Lung (tissue), 12 donors: ENCODE results near the gene DEDD2. TPM values are rescaled to one million over a fixed set of nuclear protein-coding genes. Genes with fewer than 3 reads are reported as not detected.
A peak's percentile ranks its signal among the peaks of the same experiment; 100 is the strongest.

Experiments
- ATAC-seq: fragments of 200-7000 bp; cut with Tn5 transposase; one replicate; pipeline ENCODE4 v1.9.1; 2020; ENCODE audit warnings: moderate number of reproducible peaks; ENCODE audit not compliant: insufficient read depth, low FRiP score
- DNase-seq, 3 donors: peaks; one replicate each; pipeline ENCODE4 v3.0.0-alpha.2; 2013 to 2017
- H3K27ac ChIP-seq, 2 donors: one replicate each; pipeline ENCODE4 v1.5.1; 2013; ENCODE audit warnings: mild to moderate bottlenecking in 2 of 2, moderate library complexity in 2 of 2, control low read depth in 1 of 2, inconsistent platforms in 1 of 2, low read depth in 1 of 2, low read length in 1 of 2
- H3K27me3 ChIP-seq, 3 donors: one replicate each; pipeline ENCODE4 v1.5.1; 2013; ENCODE audit warnings: low read length in 2 of 3; ENCODE audit not compliant: control insufficient read depth in 3 of 3, insufficient read depth in 3 of 3
- H3K36me3 ChIP-seq, 4 donors: one replicate each; pipeline ENCODE4 v1.5.1; 2013; ENCODE audit warnings: low read length in 4 of 4, mild to moderate bottlenecking in 1 of 4, moderate library complexity in 1 of 4; ENCODE audit not compliant: control insufficient read depth in 4 of 4, insufficient read depth in 4 of 4
- H3K4me1 ChIP-seq, 5 donors: one replicate each; pipeline ENCODE4 v1.5.1; 2013; ENCODE audit warnings: low read length in 5 of 5, mild to moderate bottlenecking in 2 of 5, moderate library complexity in 1 of 5; ENCODE audit not compliant: control insufficient read depth in 5 of 5, insufficient read depth in 5 of 5
- H3K4me3 ChIP-seq: one replicate; pipeline ENCODE4 v1.5.1; 2013; ENCODE audit warnings: mild to moderate bottlenecking, control low read depth, moderate library complexity
- H3K9ac ChIP-seq, 2 donors: one replicate each; pipeline ENCODE4 v1.5.1; 2013; ENCODE audit warnings: low read length in 2 of 2, control low read depth in 1 of 2; ENCODE audit not compliant: insufficient read depth in 1 of 2
- H3K9me3 ChIP-seq, 4 donors: one replicate each; pipeline ENCODE4 v1.5.1; 2013; ENCODE audit warnings: low read length in 3 of 4, mild to moderate bottlenecking in 1 of 4, moderate library complexity in 1 of 4; ENCODE audit not compliant: control insufficient read depth in 4 of 4, insufficient read depth in 3 of 4
- WGBS, 2 donors: extraction: QIAGEN DNeasy Blood & Tissue Kit; methylation state at CpG; one replicate each; pipeline ENCODE4 v1.1.7; 2013; 5-methylcytosine and 5-hydroxymethylcytosine counted together
- polyA plus RNA-seq, 2 donors: library from polyadenylated mRNA; stranded (reverse); fragments of 200-250 nt; gene quantifications; one replicate each; pipeline ENCODE4 v1.2.1, GENCODE V29; 2013
- total RNA-seq, 2 donors: library from RNA; depleted of rRNA in 1 of 2; stranded (reverse); fragments of >200 nt in 1 of 2; gene quantifications; one replicate each; pipeline ENCODE4 v1.2.1, GENCODE V29; 2014 to 2021
- TF ChIP-seq, protein P1 (sequence below): IDR thresholded peaks from 2 replicates; pipeline ENCODE4 v1.5.1; 2012; ENCODE audit warnings: mild to moderate bottlenecking; ENCODE audit errors: control extremely low read depth, extremely low read depth
- donor health status: control.
- donor health status: control.
- donor health status: Bipolar disorder and iron deficiency.
- donor health status: healthy.
- donor health status: DM: yes; HTN: yes; CAD: no.

Gene DEDD2
- total and polyA plus RNA-seq, 4 donors: 31.4 to 60.8 (median 36.7) TPM

DNA sequence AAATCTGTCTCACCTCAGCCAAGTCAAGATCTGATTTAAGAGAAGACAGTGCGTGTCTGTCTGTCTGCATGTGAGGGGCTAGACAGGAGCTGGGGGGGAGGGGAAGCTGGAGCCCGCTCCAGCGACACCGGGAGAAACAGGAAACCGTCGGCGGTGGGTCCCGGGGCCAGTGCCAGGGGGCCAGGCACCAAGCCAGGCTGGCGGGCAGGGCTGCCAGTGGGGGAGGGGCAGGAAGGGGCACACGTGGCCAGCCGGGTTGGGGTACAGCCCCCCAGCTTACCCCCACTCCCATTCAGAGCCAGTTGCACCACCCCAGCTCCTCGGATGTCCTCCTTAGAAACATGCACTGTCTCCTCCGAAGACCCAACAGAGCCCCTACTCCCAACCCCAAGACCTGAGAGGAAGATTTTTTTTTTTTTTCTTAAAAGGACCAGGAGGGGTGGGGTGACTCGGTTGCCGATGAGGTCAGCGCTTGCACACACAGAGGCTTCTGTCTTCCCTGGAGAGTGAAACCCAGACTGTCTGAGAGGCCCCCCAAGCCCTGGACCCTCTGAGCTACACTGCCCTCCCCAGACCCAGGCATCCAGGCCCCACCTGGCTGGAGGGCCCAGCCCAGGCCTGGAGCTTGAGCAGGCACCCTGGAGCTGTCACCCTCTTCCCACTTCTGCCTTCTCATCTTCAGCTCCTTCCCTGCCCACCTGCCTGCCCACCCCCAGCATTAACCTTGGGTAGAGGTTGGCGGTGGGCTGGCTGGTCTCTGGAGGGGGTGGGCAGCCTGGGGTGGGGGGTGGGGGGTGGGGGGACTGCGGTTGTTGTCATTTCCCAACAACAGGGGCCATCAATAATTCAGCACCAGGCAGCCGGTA, 33.4 kb upstream of the DEDD2 start:
- H3K27me3 ChIP-seq: no peaks in the 10 kb centered on the region
- TF ChIP-seq, protein P1, sequence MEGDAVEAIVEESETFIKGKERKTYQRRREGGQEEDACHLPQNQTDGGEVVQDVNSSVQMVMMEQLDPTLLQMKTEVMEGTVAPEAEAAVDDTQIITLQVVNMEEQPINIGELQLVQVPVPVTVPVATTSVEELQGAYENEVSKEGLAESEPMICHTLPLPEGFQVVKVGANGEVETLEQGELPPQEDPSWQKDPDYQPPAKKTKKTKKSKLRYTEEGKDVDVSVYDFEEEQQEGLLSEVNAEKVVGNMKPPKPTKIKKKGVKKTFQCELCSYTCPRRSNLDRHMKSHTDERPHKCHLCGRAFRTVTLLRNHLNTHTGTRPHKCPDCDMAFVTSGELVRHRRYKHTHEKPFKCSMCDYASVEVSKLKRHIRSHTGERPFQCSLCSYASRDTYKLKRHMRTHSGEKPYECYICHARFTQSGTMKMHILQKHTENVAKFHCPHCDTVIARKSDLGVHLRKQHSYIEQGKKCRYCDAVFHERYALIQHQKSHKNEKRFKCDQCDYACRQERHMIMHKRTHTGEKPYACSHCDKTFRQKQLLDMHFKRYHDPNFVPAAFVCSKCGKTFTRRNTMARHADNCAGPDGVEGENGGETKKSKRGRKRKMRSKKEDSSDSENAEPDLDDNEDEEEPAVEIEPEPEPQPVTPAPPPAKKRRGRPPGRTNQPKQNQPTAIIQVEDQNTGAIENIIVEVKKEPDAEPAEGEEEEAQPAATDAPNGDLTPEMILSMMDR: no peak
- peaks cover 12 to 39% (median 22%) of the 10 kb centered on the region in 5 donors for H3K4me1 ChIP-seq
- peak; percentile 48 to 64 (median 63) for DNase-seq
- no peaks in the 10 kb centered on the region for H3K9me3 ChIP-seq
- peak overlapping the region in 1 of 2 donors; percentile 5 for H3K9ac ChIP-seq
- no peak overlapping the region for H3K4me3 ChIP-seq
- peaks cover 7 to 19% (median 15%) of the 10 kb centered on the region in 4 donors for H3K36me3 ChIP-seq
- H3K27ac ChIP-seq: peak overlapping the region; percentile 73 to 89
- WGBS, 2 donors: 7 to 14% methylated on average over 17 to 19 of the region's 19 CpGs
- ATAC-seq: no peak

DNA sequence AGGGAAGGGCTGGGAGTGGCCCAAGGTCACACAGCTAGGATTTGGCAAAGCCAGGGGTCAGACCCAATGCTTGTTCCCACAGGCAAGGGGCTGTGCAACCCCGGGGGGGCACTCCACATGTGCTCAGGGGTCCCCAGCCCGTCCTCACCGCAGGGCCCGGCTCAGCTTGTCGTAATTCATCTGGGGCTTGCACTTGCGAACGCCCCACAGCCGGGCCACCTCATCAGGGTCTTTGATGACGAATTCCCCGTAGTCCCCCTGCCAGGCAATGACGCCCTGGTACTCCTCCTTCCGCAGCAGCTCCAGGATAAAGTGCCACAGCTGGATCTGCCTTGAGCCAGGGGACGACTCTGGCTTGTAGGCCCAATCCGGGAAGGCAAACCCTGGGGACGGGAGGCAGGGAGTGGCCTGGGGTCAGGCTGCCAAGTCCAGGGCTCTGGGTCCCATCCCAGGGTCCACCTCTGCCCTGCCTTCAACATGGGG, 32.7 kb upstream of the DEDD2 start:
- WGBS, 2 donors: 53 to 70% methylated on average over 14 to 15 of the region's 15 CpGs
- Histone ChIP-seq H3K9me3 (no peaks in the 10 kb centered on the region), H3K9ac (peak overlapping the region in 1 of 2 donors; percentile 5), H3K27ac (peak overlapping the region; percentile 63 to 73), H3K27me3 (no peaks in the 10 kb centered on the region), H3K36me3 (peaks cover 7 to 19% (median 16%) of the 10 kb centered on the region in 4 donors), H3K4me1 (peaks cover 12 to 39% (median 25%) of the 10 kb centered on the region in 5 donors), H3K4me3 (no peak overlapping the region)
- TF ChIP-seq, protein P1: no peak
- no peak for ATAC-seq
- DNase-seq: peak in 2 of 3 donors; percentile 47 to 57

DNA sequence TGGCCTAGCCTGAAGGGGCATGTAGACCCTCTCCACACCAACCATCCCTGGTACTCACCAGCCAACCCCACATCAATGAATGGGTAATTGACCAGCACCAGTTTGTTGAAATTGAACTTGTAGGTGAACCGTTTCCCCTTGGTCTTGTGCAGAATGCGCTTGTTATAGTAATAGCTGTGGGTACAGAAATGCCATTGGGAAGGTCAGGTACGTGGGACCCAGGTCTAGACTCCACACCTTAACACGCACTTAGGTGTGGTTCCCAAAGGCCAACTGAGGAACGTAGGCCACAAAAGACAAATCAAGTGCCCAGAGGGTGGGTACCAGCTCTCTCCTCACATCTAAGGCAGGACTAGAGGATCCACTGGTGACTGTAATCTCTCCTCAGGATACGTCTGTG, 32.3 kb upstream of the DEDD2 start:
- Histone ChIP-seq H3K27me3 (no peaks in the 10 kb centered on the region), H3K9ac (no peak overlapping the region), H3K27ac (peak overlapping the region in 1 of 2 donors; percentile 63), H3K4me3 (no peak overlapping the region), H3K9me3 (no peaks in the 10 kb centered on the region), H3K36me3 (peaks cover 7 to 19% (median 16%) of the 10 kb centered on the region in 4 donors), H3K4me1 (peaks cover 12 to 43% (median 25%) of the 10 kb centered on the region in 5 donors)
- TF ChIP-seq, protein P1: no peak
- WGBS, 2 donors: 78 to 81% methylated on average over 6 of the region's 6 CpGs
- DNase-seq (no peak), ATAC-seq (no peak)
